Activated T-cell treated with anti-CD3 and anti-CD28 coated beads, Interleukin-2, amount 50 U/mL, for 24 hours (primary cell): ENCODE data around the gene PANK2.

Source experiments
- DNase-seq: peaks from one replicate; pipeline ENCODE4 v3.0.0-alpha.2; 2020
- H3K27ac Mint-ChIP-seq: 2 replicates; pipeline ENCODE4 v1.8.0; 2020; ENCODE audit warnings: mild to moderate bottlenecking, mixed read lengths
- H3K27me3 Mint-ChIP-seq: 2 replicates; pipeline ENCODE4 v1.8.0; 2020; ENCODE audit warnings: mixed read lengths
- H3K36me3 Mint-ChIP-seq: 2 replicates; pipeline ENCODE4 v1.8.0; 2020; ENCODE audit warnings: low read depth, mixed read lengths
- H3K4me1 Mint-ChIP-seq: 2 replicates; pipeline ENCODE4 v1.8.0; 2020; ENCODE audit warnings: low read depth, mixed read lengths
- H3K4me3 Mint-ChIP-seq: 2 replicates; pipeline ENCODE4 v1.8.0; 2020; ENCODE audit warnings: mild to moderate bottlenecking, moderate library complexity, mixed read lengths
- H3K9me3 Mint-ChIP-seq: 2 replicates; pipeline ENCODE4 v1.8.0; 2020; ENCODE audit warnings: mixed read lengths

Gene PANK2

GRCh38 chr20:3924304-3925112, 35.3 kb downstream of the PANK2 start:
- no peak for DNase-seq
- H3K9me3 Mint-ChIP-seq, result no peaks in the 10 kb centered on the region
- H3K36me3 Mint-ChIP-seq, result peaks cover 79% of the 10 kb centered on the region
- H3K27ac Mint-ChIP-seq, result peak overlapping the region; percentile 62
- peaks cover 46% of the 10 kb centered on the region for H3K4me1 Mint-ChIP-seq
- no peaks in the 10 kb centered on the region for H3K27me3 Mint-ChIP-seq
- no peak overlapping the region for H3K4me3 Mint-ChIP-seq

GRCh38 chr20:3925113-3925695, 36.0 kb downstream of the PANK2 start:
- DNase-seq, result no peak
- H3K36me3 Mint-ChIP-seq, result peaks cover 72% of the 10 kb centered on the region
- H3K9me3 Mint-ChIP-seq, result no peaks in the 10 kb centered on the region
- H3K4me3 Mint-ChIP-seq, result no peak overlapping the region
- no peaks in the 10 kb centered on the region for H3K27me3 Mint-ChIP-seq
- peaks cover 51% of the 10 kb centered on the region for H3K4me1 Mint-ChIP-seq
- peak overlapping the region; percentile 62 for H3K27ac Mint-ChIP-seq

DNA sequence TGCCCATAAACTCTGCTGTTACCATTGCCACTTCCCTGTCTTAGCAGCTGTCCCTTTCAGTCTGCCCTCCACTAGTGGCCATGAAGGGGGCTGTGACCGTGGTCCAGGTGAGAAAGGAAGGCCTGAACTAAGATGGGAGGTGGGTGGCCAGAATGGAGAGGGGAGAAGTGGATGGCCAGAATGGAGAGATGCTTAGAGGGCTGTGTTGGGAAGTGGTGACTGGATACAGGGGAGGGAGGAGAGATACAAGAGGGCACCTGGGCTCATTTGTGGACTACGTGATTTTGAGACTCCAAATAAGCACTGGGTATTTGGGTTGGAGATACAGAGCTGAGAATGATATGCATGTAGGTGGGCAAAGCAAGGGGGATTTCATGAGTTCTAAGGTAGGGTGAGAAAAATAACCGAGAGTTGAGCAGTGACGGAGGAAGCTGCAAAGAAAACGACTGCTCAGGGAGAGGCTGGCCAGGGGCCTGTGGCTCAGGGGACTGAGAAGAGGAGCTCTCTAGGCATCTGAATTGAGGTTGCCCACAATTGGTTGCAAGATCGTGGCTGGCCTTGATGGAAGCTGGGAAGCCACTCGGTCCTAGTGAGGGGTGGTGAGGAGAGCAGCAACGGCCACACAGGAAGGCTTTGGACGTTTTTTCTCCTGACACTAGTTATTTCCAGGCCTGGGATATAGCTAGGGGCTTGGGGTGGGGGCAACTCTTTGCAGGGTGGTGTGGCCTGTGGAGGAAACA, 36.9 kb downstream of the PANK2 start:
- no peak for DNase-seq
- no peaks in the 10 kb centered on the region for H3K27me3 Mint-ChIP-seq
- no peak overlapping the region for H3K4me3 Mint-ChIP-seq
- peak overlapping the region; percentile 62 for H3K27ac Mint-ChIP-seq
- H3K9me3 Mint-ChIP-seq, result no peaks in the 10 kb centered on the region
- H3K4me1 Mint-ChIP-seq, result peaks cover 51% of the 10 kb centered on the region
- peaks cover 65% of the 10 kb centered on the region for H3K36me3 Mint-ChIP-seq

GRCh38 chr20:3927486-3928291, 38.5 kb downstream of the PANK2 start:
- Mint-ChIP-seq H3K27me3 (no peaks in the 10 kb centered on the region), H3K9me3 (no peaks in the 10 kb centered on the region), H3K4me3 (no peak overlapping the region), H3K36me3 (peaks cover 55% of the 10 kb centered on the region), H3K4me1 (peaks cover 57% of the 10 kb centered on the region), H3K27ac (peak overlapping the region; percentile 33)
- no peak for DNase-seq

- no peaks in the 10 kb centered on the region for H3K27me3 Mint-ChIP-seq
- peaks cover 51% of the 10 kb centered on the region for H3K4me1 Mint-ChIP-seq
- no peaks in the 10 kb centered on the region for H3K9me3 Mint-ChIP-seq
- DNase-seq, result no peak
- H3K36me3 Mint-ChIP-seq, result peaks cover 53% of the 10 kb centered on the region
- peak overlapping the region; percentile 51 for H3K27ac Mint-ChIP-seq
- H3K4me3 Mint-ChIP-seq, result no peak overlapping the region
These were observed 40.5 kb downstream of the PANK2 start for GRCh38 chr20:3929713-3930060.

DNA sequence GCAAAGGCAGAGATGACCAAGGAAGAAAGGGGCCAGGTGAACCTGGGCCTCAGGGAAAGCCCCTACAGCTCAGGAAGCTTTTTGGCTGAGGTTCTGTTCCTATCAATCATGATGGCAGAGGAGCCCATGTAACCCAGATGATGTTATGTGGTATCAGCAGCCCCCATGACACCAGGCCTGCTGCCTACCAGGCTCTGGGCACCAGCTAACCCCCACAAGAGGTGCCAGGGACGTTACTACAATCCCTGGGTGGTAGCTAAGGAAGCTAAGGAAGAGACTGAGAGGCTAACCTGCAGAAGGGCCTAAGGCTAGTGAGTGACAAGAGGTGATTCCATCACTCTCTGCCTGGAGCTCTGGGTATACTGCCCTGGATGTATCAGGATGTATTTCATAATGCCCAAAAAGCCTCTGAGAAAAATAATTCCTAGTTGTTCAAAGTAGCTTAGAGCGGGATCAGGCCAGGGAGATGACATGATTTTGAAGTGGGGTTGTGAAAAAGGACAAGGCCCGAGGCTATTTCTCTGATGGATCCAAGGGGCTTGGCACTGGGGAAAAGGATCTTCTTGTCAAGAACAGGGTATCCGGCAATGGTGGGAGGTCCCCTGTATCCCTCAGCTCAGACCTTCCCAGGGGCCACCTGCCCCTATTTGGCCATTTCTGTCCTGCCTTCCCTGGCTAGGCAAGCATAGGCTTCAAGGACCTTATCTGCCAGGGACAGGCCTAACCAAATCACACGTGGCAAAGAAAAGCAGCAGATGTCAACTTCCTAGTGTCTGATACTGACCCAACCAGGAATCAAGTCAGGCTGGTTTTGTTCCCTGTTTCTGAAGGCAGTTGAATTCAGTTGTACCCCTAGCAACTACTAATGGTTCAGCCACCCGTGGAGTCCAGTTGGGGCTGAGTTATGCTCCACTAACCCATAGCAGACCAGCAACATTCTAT, 41.3 kb downstream of the PANK2 start:
- Mint-ChIP-seq H3K4me3 (no peak overlapping the region), H3K9me3 (no peaks in the 10 kb centered on the region), H3K27me3 (no peaks in the 10 kb centered on the region), H3K4me1 (peaks cover 47% of the 10 kb centered on the region), H3K36me3 (peaks cover 47% of the 10 kb centered on the region), H3K27ac (peak overlapping the region; percentile 51)
- DNase-seq, result no peak

- H3K4me1 Mint-ChIP-seq, result peaks cover 36% of the 10 kb centered on the region
- no peak for DNase-seq
- H3K27ac Mint-ChIP-seq, result peak overlapping the region; percentile 46
- no peaks in the 10 kb centered on the region for H3K27me3 Mint-ChIP-seq
- H3K9me3 Mint-ChIP-seq, result no peaks in the 10 kb centered on the region
- no peak overlapping the region for H3K4me3 Mint-ChIP-seq
- peaks cover 40% of the 10 kb centered on the region for H3K36me3 Mint-ChIP-seq
These were observed 42.5 kb downstream of the PANK2 start for GRCh38 chr20:3931664-3932063.

DNA sequence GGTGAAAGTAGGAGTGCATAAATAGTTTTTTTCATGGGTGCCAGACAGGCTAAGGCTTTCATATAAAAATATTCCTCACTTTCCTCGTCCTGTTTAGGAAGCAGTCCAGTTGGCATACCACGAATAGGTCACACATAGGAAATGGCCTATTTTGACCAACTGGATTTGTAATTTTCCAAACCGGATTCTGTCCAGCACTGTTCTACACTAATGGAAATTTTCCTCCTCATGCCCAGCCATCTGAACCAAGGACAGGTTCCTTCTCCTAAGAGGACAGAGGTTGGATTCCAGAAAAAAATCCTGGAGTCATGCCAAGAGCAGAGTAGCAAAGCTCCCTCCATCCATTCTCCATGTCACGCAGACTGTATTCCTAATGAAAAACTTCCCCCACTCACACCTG, 43.1 kb downstream of the PANK2 start:
- Mint-ChIP-seq H3K9me3 (no peaks in the 10 kb centered on the region), H3K36me3 (peaks cover 35% of the 10 kb centered on the region), H3K4me3 (peak overlapping the region; percentile 18), H3K27me3 (no peaks in the 10 kb centered on the region), H3K4me1 (peaks cover 32% of the 10 kb centered on the region), H3K27ac (peak overlapping the region; percentile 71)
- no peak for DNase-seq

DNA sequence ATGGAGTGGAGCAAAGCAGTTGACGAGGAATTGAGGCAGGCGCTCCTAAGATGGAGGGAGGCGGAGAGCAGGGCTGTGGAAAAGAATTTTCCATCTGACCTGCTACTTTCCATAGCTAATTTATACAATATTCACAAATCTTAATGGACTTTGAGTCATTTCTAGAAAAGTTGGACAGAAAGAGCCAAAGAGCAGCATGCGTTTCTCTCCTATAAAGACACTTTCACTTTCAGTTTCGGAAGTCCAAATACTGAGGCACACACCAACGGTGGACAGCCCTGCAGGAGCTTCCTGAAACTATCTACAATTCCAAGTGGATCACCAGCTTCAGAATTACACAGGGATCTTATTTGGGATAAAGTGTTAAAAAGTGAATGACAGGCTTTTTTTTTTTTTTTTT, 43.5 kb downstream of the PANK2 start:
- H3K9me3 Mint-ChIP-seq, result no peaks in the 10 kb centered on the region

GRCh38 chr20:3933218-3933617, 44.0 kb downstream of the PANK2 start:
- Mint-ChIP-seq H3K27ac (peak overlapping the region; percentile 71), H3K36me3 (peaks cover 38% of the 10 kb centered on the region), H3K4me3 (no peak overlapping the region), H3K4me1 (peaks cover 26% of the 10 kb centered on the region), H3K9me3 (peaks cover 1% of the 10 kb centered on the region), H3K27me3 (no peaks in the 10 kb centered on the region)
- peak; percentile 37 for DNase-seq

More for the DNA sequence above, 43.5 kb downstream of the PANK2 start:
- H3K4me3 Mint-ChIP-seq, result peak overlapping the region; percentile 18
- H3K36me3 Mint-ChIP-seq, result peaks cover 37% of the 10 kb centered on the region
- DNase-seq, result no peak
- peaks cover 30% of the 10 kb centered on the region for H3K4me1 Mint-ChIP-seq
- peak overlapping the region; percentile 71 for H3K27ac Mint-ChIP-seq
- H3K27me3 Mint-ChIP-seq, result no peaks in the 10 kb centered on the region

GRCh38 chr20:3934624-3935023, 45.4 kb downstream of the PANK2 start:
- Mint-ChIP-seq H3K36me3 (peaks cover 49% of the 10 kb centered on the region), H3K4me1 (peaks cover 25% of the 10 kb centered on the region), H3K9me3 (peaks cover 9% of the 10 kb centered on the region), H3K27me3 (no peaks in the 10 kb centered on the region), H3K27ac (no peak overlapping the region), H3K4me3 (no peak overlapping the region)
- DNase-seq, result no peak

DNA sequence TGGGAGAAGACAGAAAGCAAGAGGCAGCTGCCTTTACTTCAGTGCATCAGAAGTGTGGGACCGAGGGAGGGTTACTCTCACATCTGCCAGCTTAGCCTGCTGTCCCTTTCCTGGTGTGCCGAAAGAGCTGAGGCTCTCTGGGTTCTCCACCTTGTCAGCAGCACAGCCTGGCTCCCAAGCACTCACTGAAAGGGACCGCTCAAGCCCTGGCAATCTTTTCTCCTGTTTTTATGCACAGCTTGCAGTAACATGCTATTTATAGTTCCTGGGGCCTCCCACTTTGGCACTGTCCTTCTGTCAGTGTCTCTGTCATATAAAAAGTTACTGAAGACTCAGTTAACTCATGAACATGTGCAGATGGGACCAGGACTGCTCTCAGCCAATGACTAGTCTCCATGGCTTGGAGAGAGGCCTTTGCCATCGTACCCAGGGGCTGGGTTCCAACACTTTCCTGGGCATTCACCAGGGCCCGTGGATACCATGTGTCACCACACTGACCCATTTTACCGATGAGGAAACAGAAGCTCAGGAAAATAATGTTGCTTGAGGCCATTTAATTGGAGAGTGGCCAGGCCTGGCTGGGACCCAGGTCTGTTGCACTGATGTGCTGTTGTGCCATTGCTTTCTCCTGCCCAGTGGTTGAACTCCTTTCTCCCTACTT, 46.2 kb downstream of the PANK2 start:
- no peaks in the 10 kb centered on the region for H3K27me3 Mint-ChIP-seq
- no peak for DNase-seq
- H3K36me3 Mint-ChIP-seq, result peaks cover 57% of the 10 kb centered on the region
- peaks cover 9% of the 10 kb centered on the region for H3K9me3 Mint-ChIP-seq
- no peak overlapping the region for H3K4me3 Mint-ChIP-seq
- peaks cover 21% of the 10 kb centered on the region for H3K4me1 Mint-ChIP-seq
- peak overlapping the region; percentile 61 for H3K27ac Mint-ChIP-seq

DNA sequence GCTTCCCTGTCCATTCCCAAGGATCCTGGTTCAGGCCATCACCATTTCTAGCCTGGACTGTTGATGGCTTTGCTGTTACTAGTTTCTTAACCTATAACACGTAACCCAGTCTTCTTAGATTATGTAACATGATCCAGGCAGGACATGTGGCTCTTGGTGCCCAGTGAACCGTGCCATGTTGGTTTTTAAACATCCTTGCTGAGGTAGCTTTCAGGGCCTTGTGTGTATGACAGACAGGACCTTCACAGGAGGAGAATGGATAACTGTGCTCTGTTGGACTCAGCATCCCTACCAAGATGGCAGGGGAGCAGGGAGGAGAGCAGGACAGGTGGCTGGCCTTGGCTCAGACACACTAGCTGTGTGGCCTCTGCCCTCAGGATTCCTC, 46.8 kb downstream of the PANK2 start:
- Mint-ChIP-seq H3K27me3 (no peaks in the 10 kb centered on the region), H3K36me3 (peaks cover 62% of the 10 kb centered on the region), H3K9me3 (peaks cover 9% of the 10 kb centered on the region), H3K4me1 (peaks cover 21% of the 10 kb centered on the region), H3K27ac (peak overlapping the region; percentile 61), H3K4me3 (no peak overlapping the region)
- no peak for DNase-seq
